Fibroblast of lung (primary cell): ENCODE results near the gene CACNA2D3.

Experiments used
- CTCF ChIP-seq, 2 donors: IDR thresholded peaks in 1 of 2; conservative IDR thresholded peaks in 1 of 2; 1 replicate in 1 of 2; 2 replicates in 1 of 2; pipeline ENCODE4 v1.5.1; 2011 to 2012; ENCODE audit warnings: low read length in 2 of 2, control low read depth in 1 of 2, inconsistent platforms in 1 of 2, low read depth in 1 of 2, mild to moderate bottlenecking in 1 of 2
- EZH2 ChIP-seq: IDR thresholded peaks from 2 replicates; pipeline ENCODE4 v1.5.1; 2012; ENCODE audit warnings: low read length, control low read depth, mild to moderate bottlenecking; ENCODE audit errors: missing control alignments

- TF ChIP-seq CTCF (conservative IDR thresholded peaks at IDR 0.05 in 1 of 2, IDR thresholded peaks at IDR 0.05 in 1 of 2; ENCODE audit: low read depth in 1 of 2, low read length in 2 of 2) (no peak), EZH2 (no peak)
Measured at GRCh38 chr3:54458357-54458756, 336.0 kb downstream of the CACNA2D3 start.
